WI38 (cell line): ENCODE results near the gene SEC14L1.

ENCODE experiments used
- H3K4me3 ChIP-seq: 2 replicates; pipeline ENCODE4 v1.5.1; 2011; ENCODE audit warnings: low read depth, mild to moderate bottlenecking, control low read depth, low read length
- CTCF ChIP-seq: IDR thresholded peaks from 2 replicates; pipeline ENCODE4 v1.5.1; 2012; ENCODE audit warnings: low read depth, mild to moderate bottlenecking, control low read depth, low read length

SEC14L1 gene

GRCh38 chr17:77211681-77212080 lies 70.9 kb downstream of the SEC14L1 start:
- H3K4me3 ChIP-seq = no peak overlapping the region
- no peak for TF ChIP-seq CTCF

GRCh38 chr17:77212081-77212832 lies 71.5 kb downstream of the SEC14L1 start:
- H3K4me3 ChIP-seq = no peak overlapping the region
- no peak for TF ChIP-seq CTCF

GRCh38 chr17:77212833-77213777 lies 72.3 kb downstream of the SEC14L1 start:
- H3K4me3 ChIP-seq = no peak overlapping the region
- no peak for TF ChIP-seq CTCF

- TF ChIP-seq CTCF = no peak
- no peak overlapping the region for H3K4me3 ChIP-seq
Measured at GRCh38 chr17:77213778-77214132, 73.0 kb downstream of the SEC14L1 start.

GRCh38 chr17:77214328-77214727 lies 73.6 kb downstream of the SEC14L1 start:
- H3K4me3 ChIP-seq = no peak overlapping the region
- no peak for TF ChIP-seq CTCF

GRCh38 chr17:77214743-77215142 lies 74.0 kb downstream of the SEC14L1 start:
- no peak overlapping the region for H3K4me3 ChIP-seq
- TF ChIP-seq CTCF = peak; percentile 48

- no peak for TF ChIP-seq CTCF
- H3K4me3 ChIP-seq = no peak overlapping the region
Measured at GRCh38 chr17:77215281-77215680, 74.5 kb downstream of the SEC14L1 start.
